Endothelial cell of umbilical vein (primary cell): ENCODE measurements around the gene FCN2.

ENCODE experiments used
- EZH2 ChIP-seq: IDR thresholded peaks from 2 replicates; pipeline ENCODE4 v1.6.1; 2012; ENCODE audit warnings: borderline replicate concordance, low read depth, mild to moderate bottlenecking, moderate library complexity, low read length, inconsistent platforms; ENCODE audit not compliant: severe bottlenecking
- JUN ChIP-seq: IDR thresholded peaks from 2 replicates; pipeline ENCODE4 v1.6.1; 2011; ENCODE audit warnings: borderline replicate concordance, low read depth; ENCODE audit not compliant: insufficient read length, insufficient read depth
- POLR2A ChIP-seq: IDR thresholded peaks from 2 replicates; pipeline ENCODE4 v1.6.1; 2012; ENCODE audit warnings: low read depth, mild to moderate bottlenecking, control low read depth, low read length
- POLR2AphosphoS5 ChIP-seq: IDR thresholded peaks from 2 replicates; pipeline ENCODE4 v1.6.1; 2012; ENCODE audit warnings: low read depth, mild to moderate bottlenecking, control low read depth, low read length, moderate library complexity; ENCODE audit not compliant: insufficient read depth
- TF ChIP-seq, protein P1 (sequence below), 2 donors: IDR thresholded peaks; 1 replicate in 1 of 2; 2 replicates in 1 of 2; pipeline ENCODE4 v1.5.1; 2011; ENCODE audit warnings: low read length in 2 of 2, mild to moderate bottlenecking in 2 of 2, moderate library complexity in 2 of 2, control low read depth in 1 of 2, inconsistent platforms in 1 of 2, low read depth in 1 of 2; ENCODE audit not compliant: insufficient read depth in 1 of 2; ENCODE audit errors: extremely low read depth in 1 of 2

DNA sequence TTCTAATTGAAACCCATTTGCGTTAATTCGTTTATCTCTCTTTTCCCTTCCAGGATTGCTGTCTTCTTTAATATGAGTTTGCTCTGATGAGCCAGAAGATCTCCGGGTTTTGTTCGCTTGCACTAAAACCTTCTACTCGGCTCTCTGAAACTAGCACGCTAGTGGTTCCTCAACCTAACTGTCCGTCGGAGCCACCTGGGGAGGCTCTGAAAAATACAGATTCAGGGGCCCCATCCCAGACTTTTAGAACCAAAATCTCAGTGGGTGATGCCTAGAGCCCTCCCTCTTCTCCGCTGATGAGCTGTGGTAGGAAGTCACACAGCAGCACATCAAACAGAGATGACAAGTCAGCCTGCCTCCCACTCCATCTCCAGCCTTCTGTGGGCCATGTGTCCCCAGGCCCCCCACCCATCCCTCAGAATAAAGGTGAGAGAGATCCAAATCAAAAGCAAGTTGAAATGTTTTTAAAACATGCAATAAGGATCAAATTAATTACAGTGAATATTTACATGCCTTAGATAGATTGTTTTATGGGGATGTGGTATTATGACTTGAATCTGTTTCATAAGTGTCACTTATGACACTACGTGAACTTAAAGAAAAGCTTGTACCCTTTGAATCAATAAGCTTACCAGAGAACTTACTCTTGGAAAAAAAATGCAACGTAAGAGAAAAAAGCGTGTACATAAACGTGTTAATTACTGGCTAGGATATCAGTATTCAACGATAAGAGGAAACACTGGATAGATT is 16.4 kb downstream of the FCN2 start:
- no peak for TF ChIP-seq EZH2
- no peak for TF ChIP-seq POLR2A
- TF ChIP-seq, protein P1, sequence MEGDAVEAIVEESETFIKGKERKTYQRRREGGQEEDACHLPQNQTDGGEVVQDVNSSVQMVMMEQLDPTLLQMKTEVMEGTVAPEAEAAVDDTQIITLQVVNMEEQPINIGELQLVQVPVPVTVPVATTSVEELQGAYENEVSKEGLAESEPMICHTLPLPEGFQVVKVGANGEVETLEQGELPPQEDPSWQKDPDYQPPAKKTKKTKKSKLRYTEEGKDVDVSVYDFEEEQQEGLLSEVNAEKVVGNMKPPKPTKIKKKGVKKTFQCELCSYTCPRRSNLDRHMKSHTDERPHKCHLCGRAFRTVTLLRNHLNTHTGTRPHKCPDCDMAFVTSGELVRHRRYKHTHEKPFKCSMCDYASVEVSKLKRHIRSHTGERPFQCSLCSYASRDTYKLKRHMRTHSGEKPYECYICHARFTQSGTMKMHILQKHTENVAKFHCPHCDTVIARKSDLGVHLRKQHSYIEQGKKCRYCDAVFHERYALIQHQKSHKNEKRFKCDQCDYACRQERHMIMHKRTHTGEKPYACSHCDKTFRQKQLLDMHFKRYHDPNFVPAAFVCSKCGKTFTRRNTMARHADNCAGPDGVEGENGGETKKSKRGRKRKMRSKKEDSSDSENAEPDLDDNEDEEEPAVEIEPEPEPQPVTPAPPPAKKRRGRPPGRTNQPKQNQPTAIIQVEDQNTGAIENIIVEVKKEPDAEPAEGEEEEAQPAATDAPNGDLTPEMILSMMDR (IDR thresholded peaks at IDR 0.05; ENCODE audit: extremely low read depth in 1 of 2, insufficient read depth in 1 of 2, low read depth in 1 of 2, low read length in 2 of 2): no peak
- no peak for TF ChIP-seq POLR2AphosphoS5
- no peak for TF ChIP-seq JUN
